Osteoblast (primary cell): ENCODE results near the gene SLC15A3. TPM values are rescaled to one million over a fixed set of nuclear protein-coding genes. Genes with fewer than 3 reads are reported as not detected.
"Not testable (repeated sequence)": the region's sequence is repeated elsewhere in the genome, so short reads cannot be mapped to it uniquely, and the experiment has no call there.

ENCODE experiments used
- DNase-seq: peaks from one replicate; pipeline ENCODE4 v3.0.0; 2011; ENCODE audit warnings: low spot score, mixed read lengths; ENCODE audit not compliant: insufficient read length; ENCODE audit errors: missing footprints
- H2AFZ ChIP-seq: 2 replicates; pipeline ENCODE4 v1.6.0; 2011; ENCODE audit warnings: mild to moderate bottlenecking, low read length
- H3K27ac ChIP-seq: 2 replicates; pipeline ENCODE4 v1.5.1; 2011; ENCODE audit warnings: mild to moderate bottlenecking, low read depth, low read length, moderate library complexity
- H3K27me3 ChIP-seq: 2 replicates; pipeline ENCODE4 v1.6.0; 2012; ENCODE audit warnings: mild to moderate bottlenecking, control low read depth, inconsistent platforms, low read length, moderate library complexity; ENCODE audit not compliant: insufficient read depth
- H3K36me3 ChIP-seq: 2 replicates; pipeline ENCODE4 v1.5.1; 2011; ENCODE audit warnings: mild to moderate bottlenecking, low read length, control low read depth, moderate library complexity; ENCODE audit not compliant: insufficient read depth
- H3K4me1 ChIP-seq: 2 replicates; pipeline ENCODE4 v1.5.1; 2011; ENCODE audit warnings: mild to moderate bottlenecking, low read length, control low read depth, moderate library complexity; ENCODE audit not compliant: insufficient read depth
- H3K4me2 ChIP-seq: 2 replicates; pipeline ENCODE4 v1.6.0; 2011; ENCODE audit warnings: mild to moderate bottlenecking, low read length; ENCODE audit not compliant: insufficient read depth
- H3K4me3 ChIP-seq: fragments of 200-600 bp; sonication (generic); 3 replicates; pipeline ENCODE4 v1.5.1; 2012; ENCODE audit warnings: mild to moderate bottlenecking, low read length, inconsistent platforms; ENCODE audit not compliant: insufficient read depth
- H3K79me2 ChIP-seq: 2 replicates; pipeline ENCODE4 v1.6.0; 2012; ENCODE audit warnings: mild to moderate bottlenecking, low read length, control low read depth, inconsistent platforms; ENCODE audit not compliant: insufficient read depth
- H3K9me3 ChIP-seq: 2 replicates; pipeline ENCODE4 v1.5.1; 2011; ENCODE audit warnings: low read depth, low read length, control low read depth
- H4K20me1 ChIP-seq: 2 replicates; pipeline ENCODE4 v1.6.0; 2012; ENCODE audit warnings: mild to moderate bottlenecking, low read length, control low read depth; ENCODE audit not compliant: insufficient read depth
- CTCF ChIP-seq: IDR thresholded peaks from 2 replicates; pipeline ENCODE4 v1.5.1; 2011; ENCODE audit warnings: mild to moderate bottlenecking, low read depth, low read length, moderate library complexity; ENCODE audit errors: extremely low read depth
- total RNA-seq: library from RNA; depleted of rRNA; stranded (reverse); fragments of >200 nt; gene quantifications from 2 replicates; pipeline ENCODE4 v1.2.3, GENCODE V29; 2012

The SLC15A3 gene
- total RNA-seq, 1 donor: 10.9 TPM

GRCh38 chr11:60912223-60912850, 39.6 kb downstream of the SLC15A3 start:
- Histone ChIP-seq H3K9me3 (no peaks in the 10 kb centered on the region), H3K27me3 (peaks cover 18% of the 10 kb centered on the region), H4K20me1 (peaks cover 3% of the 10 kb centered on the region), H3K36me3 (no peaks in the 10 kb centered on the region), H3K79me2 (peaks cover 17% of the 10 kb centered on the region), H3K4me3 (no peak overlapping the region), H3K27ac (no peak overlapping the region), H2AFZ (peak overlapping the region; percentile 99), H3K4me2 (no peak overlapping the region), H3K4me1 (peaks cover 17% of the 10 kb centered on the region)
- DNase-seq: no peak
- no peak for TF ChIP-seq CTCF

DNA sequence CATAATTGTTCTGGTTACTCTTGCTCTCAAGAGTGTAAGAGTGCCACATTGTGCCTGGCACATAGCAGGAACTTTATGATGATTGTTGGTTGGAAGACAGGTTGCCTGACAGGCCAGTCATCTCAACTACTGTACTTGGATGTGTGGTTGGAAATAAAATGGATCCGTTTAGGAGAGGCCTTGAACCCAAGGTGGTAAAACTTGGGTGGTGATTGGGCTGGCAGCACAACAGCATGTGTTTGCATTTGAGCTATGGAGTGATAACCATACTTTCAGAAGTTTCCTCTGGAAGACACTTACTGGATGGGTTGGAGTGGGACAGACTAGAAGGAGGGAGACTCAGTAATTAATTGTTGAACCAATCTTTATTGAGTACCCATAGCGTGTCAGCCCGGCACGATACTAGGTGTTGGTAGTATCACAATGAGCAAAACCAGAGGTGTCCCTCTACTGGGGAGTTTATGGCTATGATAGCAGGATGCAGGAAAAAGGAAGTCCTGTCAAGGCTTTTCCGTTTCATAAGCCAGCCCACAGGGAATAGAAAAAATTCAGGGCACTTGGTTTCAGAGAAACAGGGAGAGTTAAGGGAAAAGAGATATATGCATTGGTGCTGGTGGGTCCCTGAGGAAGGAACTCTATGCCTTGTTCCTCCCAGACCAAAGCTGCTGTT, 41.1 kb downstream of the SLC15A3 start:
- Histone ChIP-seq H3K36me3 (no peaks in the 10 kb centered on the region), H3K4me3 (no peak overlapping the region), H3K4me1 (peaks cover 24% of the 10 kb centered on the region), H3K27ac (no peak overlapping the region), H3K79me2 (peaks cover 7% of the 10 kb centered on the region), H4K20me1 (peaks cover 2% of the 10 kb centered on the region), H3K9me3 (no peaks in the 10 kb centered on the region), H2AFZ (no peak overlapping the region), H3K4me2 (no peak overlapping the region), H3K27me3 (peaks cover 18% of the 10 kb centered on the region)
- DNase-seq: no peak
- TF ChIP-seq CTCF: no peak

GRCh38 chr11:60910281-60910687, 41.7 kb downstream of the SLC15A3 start:
- Histone ChIP-seq H3K27me3 (peaks cover 18% of the 10 kb centered on the region), H4K20me1 (peaks cover 2% of the 10 kb centered on the region), H3K9me3 (no peaks in the 10 kb centered on the region), H3K36me3 (no peaks in the 10 kb centered on the region), H3K4me3 (no peak overlapping the region), H3K4me1 (peaks cover 25% of the 10 kb centered on the region), H3K27ac (no peak overlapping the region), H2AFZ (no peak overlapping the region), H3K4me2 (no peak overlapping the region), H3K79me2 (peaks cover 8% of the 10 kb centered on the region)
- DNase-seq: no peak
- no peak for TF ChIP-seq CTCF

DNA sequence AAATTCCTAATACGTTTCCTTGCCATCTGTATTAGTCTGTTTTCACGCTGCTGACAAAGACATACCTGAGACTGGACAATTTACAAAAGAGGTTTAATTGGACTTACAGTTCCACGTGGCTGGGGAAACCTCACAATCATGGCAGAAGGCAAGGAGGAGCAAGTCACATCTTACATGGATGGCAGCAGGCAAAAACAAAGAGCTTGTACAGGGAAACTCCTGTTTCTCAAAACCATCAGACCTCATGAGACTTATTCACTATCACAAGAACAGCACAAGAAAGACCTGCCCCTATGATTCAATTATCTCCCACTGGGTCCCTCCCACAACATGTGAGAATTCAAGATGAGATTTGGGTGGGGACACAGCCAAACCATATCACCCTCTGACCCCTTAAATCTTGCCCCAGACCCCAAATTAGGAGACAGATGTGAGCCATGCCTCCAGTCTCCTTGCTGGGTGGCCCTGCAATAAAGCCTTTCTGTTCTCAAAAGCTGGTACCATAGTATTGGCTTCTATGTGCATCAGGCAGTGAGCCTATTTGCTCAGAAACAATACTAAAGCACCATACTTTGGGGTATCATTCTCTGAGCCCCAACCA, 42.2 kb downstream of the SLC15A3 start:
- H3K9me3 ChIP-seq, H3K27ac ChIP-seq, DNase-seq, H3K4me3 ChIP-seq, H2AFZ ChIP-seq, H3K36me3 ChIP-seq, H3K4me2 ChIP-seq, H4K20me1 ChIP-seq: not testable (repeated sequence)
- H3K27me3 ChIP-seq: peaks cover 18% of the 10 kb centered on the region
- H3K4me1 ChIP-seq: peaks cover 26% of the 10 kb centered on the region
- H3K79me2 ChIP-seq: peaks cover 13% of the 10 kb centered on the region
